HG02642 (cell line): ENCODE results near the gene LRFN5.
A peak's percentile ranks its signal among the peaks of the same experiment; 100 is the strongest.

ENCODE experiments used
- ATAC-seq: cut with Tn5 transposase; IDR thresholded peaks from one replicate; pipeline ENCODE4 v1.9.1; 2021; ENCODE audit warnings: mild to moderate bottlenecking; ENCODE audit not compliant: unreplicated experiment, poor library complexity

Gene LRFN5

DNA sequence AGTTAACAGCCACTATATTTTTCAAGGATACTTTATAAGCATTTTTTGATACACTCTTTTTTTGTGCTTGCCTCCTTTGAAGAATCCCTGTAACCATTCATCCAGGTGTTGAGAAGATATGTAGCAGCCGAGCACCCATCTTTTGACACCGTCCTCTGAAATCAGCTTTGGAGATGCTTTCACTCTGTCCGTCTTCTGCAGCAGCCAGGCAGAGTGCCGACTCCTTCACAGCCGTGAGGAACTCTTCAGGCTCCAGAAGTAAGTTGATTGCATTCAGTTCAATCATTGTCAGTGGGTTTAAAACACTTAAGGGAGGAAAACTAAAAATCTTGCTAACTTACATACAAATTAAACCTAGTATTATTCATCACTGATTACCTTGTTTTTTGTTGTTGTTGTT lies 160.1 kb downstream of the LRFN5 start:
- ATAC-seq: no peak

GRCh38 chr14:41773536-41774279 lies 167.0 kb downstream of the LRFN5 start:
- ATAC-seq: no peak

DNA sequence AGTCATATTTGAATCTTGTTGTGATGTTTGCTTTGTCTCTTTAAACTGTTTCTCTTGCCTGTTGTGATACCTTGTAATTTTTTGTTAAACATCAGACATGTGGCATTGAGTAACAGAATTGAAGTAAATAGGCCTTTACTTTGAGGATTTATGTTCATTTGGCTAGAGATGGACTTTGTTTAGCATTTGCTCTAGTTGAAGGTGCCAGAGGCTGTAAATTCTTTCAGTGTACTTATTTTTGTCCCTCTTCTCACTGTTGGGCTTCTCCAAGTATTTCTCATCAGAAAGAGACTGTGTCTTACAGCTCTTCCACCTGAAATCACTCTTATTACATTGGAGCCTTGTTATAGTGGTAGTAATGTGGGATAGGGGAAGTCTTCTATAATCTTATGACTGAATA lies 175.8 kb downstream of the LRFN5 start:
- no peak for ATAC-seq

GRCh38 chr14:41783403-41783802 lies 176.7 kb downstream of the LRFN5 start:
- ATAC-seq: no peak

GRCh38 chr14:41785696-41786095 lies 179.0 kb downstream of the LRFN5 start:
- ATAC-seq: no peak

- no peak for ATAC-seq
Measured at GRCh38 chr14:41799817-41800216, 193.1 kb downstream of the LRFN5 start.

- no peak for ATAC-seq
Measured at GRCh38 chr14:41805633-41806032, 199.0 kb downstream of the LRFN5 start.

DNA sequence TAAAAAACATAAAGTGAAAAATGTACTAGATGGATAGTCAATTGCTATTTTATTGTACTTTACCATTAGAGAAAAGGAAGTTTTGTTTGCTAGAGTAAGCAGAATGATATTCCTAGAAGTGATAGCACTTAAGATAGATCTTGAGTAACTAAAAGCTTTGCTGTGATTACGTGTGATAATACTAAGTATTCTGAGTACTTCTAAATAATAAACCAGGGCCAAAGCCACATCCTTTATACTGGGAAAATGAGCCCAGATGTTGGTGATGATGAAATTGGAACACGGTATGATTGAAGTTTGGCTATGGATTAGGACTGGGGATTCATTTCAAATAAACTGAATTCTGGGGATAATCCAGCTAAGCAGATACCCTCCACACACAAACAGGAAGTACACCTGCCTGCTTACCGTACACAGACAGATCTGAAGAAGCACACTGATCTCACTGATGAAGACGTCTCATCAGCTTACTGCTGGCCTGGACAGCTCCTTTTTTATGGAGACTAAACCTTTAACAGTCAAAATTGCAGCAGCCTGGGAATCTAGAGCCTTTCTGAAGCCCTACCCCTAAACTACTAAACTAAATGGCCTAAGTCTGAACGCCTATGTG lies 199.8 kb downstream of the LRFN5 start:
- ATAC-seq: no peak

GRCh38 chr14:41810362-41810761 lies 203.7 kb downstream of the LRFN5 start:
- ATAC-seq: no peak

DNA sequence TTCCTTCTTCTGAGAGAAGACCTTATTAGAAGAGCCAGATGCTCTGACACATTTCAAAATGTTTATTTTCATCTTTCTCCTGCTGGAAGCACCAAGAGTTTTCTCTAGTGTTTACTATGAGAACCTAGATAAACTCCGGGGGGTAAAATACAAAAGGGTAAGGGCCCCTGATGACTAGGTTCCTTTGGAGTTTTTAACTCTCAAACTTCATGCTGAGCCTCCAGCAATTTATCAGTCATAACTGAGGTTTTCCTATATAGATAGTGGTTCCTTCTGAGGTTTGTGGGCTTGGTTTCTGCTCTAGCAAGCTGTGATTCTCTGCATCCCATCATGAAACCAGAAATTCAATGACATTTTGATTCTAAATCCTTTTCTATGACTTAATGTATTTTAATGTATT lies 210.9 kb downstream of the LRFN5 start:
- ATAC-seq: no peak

GRCh38 chr14:41824441-41824840 lies 217.8 kb downstream of the LRFN5 start:
- ATAC-seq: peak; percentile 77

DNA sequence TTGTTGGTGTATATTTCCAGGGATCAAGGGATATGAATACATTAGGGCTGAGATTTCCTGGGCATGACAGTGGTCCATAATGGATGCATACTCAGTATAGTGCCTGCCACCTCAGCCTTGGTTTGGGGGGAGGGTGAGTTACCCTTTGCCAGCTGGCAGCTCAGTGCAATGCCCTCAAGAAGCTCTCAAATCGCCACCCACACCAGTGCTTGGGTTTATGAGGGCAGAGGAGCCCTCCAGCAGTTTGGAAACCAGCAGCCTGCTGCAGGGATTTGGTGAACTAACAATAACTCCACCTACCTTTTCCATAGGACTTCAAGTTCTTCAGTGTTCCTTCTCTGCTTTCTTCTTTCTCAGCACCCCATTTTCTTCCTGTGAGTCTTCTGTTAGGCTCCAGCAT lies 218.9 kb downstream of the LRFN5 start:
- no peak for ATAC-seq

- ATAC-seq: no peak
Measured at GRCh38 chr14:41830714-41831406, 224.2 kb downstream of the LRFN5 start.

DNA sequence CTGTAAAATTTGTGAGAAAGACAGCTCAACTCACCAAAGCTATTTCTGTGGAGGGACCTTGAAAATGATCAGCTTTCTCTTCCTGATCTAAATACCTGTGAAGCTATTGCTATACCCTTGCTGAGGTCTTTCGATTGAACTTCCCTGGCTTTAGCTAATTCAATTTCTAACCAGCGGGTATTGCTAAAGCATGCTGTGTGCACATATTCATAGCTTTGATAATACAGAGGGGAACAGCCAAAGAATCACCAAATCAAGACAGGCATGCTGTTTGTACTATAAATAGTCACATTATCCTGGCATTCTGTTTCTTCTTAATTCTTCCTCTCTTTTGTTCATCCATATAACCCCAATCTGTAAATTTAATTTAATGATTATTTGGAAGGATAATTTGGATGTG lies 233.0 kb downstream of the LRFN5 start:
- ATAC-seq: no peak

DNA sequence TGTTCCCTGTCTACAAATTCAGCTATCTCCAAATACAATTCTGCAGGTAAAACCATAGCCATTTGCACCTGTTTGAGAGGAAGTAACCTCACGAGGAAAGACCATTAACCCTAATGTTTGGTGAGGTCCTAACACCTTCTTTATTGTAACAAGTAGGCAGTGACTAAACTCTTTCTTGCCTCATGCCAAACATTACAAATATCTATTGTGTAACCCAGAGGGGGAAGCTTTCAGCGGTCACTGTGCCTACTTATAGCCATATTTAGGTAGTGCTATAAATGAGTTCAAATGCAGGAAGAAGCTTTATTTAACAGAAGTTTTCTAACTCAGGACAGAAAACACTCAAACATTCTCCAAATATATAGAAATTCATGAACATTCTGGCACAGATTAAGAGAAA lies 252.7 kb downstream of the LRFN5 start:
- no peak for ATAC-seq

GRCh38 chr14:41860586-41860985 lies 253.9 kb downstream of the LRFN5 start:
- ATAC-seq: no peak

DNA sequence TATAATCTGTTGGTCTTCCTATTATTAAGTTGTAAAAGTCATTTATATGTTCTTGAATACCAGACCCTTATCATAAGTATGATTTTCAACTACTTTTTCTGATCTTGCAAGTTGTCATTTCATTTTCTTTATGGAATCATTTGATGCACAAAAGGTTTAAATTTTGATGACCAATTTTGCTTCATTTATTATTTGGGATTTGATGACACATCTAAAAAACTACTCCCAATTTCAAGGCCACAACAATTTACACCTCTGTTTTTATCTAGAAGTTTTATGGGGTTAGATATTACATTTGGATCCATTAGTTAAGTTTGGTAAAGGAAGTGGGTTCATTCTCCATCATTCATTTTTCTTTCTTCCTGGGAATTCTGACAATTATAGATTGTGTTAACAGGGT lies 259.2 kb downstream of the LRFN5 start:
- no peak for ATAC-seq

DNA sequence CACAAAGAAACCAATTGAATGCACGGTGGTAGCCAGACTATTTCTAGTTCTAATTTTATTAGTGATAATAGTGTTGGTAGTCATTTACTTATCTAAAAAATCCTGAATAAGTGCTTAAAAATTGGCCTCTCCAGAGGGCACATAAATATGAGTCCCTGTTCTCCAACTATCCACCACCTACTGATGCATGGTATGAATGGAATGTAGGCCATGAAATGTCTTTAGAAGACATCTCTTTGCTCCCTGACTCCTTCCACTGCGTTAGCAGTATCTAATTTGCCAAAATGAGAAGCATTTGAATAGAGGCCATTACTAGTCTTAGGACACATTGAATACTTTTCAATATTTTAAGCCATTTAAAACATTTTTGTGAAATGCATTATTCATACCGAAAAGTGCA lies 261.7 kb downstream of the LRFN5 start:
- ATAC-seq: no peak

- ATAC-seq: no peak
Measured at GRCh38 chr14:41872931-41873685, 266.4 kb downstream of the LRFN5 start.

DNA sequence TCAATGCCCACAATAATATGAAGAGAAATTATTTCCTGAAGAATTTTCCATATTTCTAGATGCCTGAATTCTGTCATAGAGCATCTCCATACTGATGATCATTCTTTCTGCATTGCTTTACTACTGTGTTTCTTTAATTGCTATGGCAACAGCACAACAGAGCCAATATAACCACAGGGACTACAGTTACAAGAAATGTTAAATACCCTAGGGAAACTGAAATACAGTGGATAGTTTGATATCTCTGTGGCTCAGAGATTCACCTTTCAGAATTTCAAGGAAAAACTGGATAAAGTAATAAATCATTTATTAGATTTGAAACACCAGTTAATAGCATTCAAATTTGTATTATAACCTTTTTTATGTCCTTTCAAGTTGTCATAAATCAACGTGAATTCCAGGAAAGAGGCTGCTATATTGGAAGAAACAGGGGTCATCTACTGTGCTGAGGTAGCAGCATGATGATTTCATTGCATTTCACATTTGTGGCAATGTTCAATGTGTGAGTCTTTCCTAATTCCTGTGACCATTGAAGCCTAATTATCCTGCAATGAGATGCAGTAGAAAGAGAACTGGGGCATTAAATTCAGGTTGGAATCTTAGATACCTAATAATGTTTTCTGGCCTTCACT lies 267.1 kb downstream of the LRFN5 start:
- no peak for ATAC-seq
